Mesendoderm (in vitro differentiated cells): Measurements from ENCODE around the gene C1QL4.

Experiments
- DNase-seq: peaks from one replicate; pipeline ENCODE4 v3.0.0; 2013
- H2AK5ac ChIP-seq: 2 replicates; pipeline ENCODE4 v1.6.1; 2013; ENCODE audit warnings: low read length, inconsistent platforms
- H2BK120ac ChIP-seq: 2 replicates; pipeline ENCODE4 v1.6.1; 2013; ENCODE audit warnings: low read depth, mild to moderate bottlenecking, low read length, moderate library complexity, mixed read lengths
- H2BK15ac ChIP-seq: replicated peaks from 2 replicates; pipeline ENCODE4 v1.6.1; 2013; ENCODE audit warnings: low read depth, mild to moderate bottlenecking, moderate library complexity
- H2BK5ac ChIP-seq: 2 replicates; pipeline ENCODE4 v1.6.1; 2013; ENCODE audit warnings: low read length, inconsistent platforms
- H3K18ac ChIP-seq: 2 replicates; pipeline ENCODE4 v1.6.1; 2013; ENCODE audit warnings: mild to moderate bottlenecking, low read length, mixed read lengths
- H3K23ac ChIP-seq: one replicate; pipeline ENCODE4 v1.6.1; 2013; ENCODE audit warnings: low read length
- H3K27ac ChIP-seq: 2 replicates; pipeline ENCODE4 v1.5.1; 2013; ENCODE audit warnings: low read depth, mild to moderate bottlenecking, inconsistent platforms, low read length, moderate library complexity
- H3K27me3 ChIP-seq: 2 replicates; pipeline ENCODE4 v1.6.1; 2013; ENCODE audit warnings: low read length, control low read depth, mild to moderate bottlenecking, inconsistent platforms; ENCODE audit not compliant: insufficient read depth, poor library complexity
- H3K36me3 ChIP-seq: 2 replicates; pipeline ENCODE4 v1.6.1; 2013; ENCODE audit warnings: low read length, inconsistent platforms; ENCODE audit not compliant: control insufficient read depth, insufficient read depth
- H3K4ac ChIP-seq: one replicate; pipeline ENCODE4 v1.6.1; 2013; ENCODE audit warnings: low read depth, mild to moderate bottlenecking, low read length, moderate library complexity
- H3K4me1 ChIP-seq: 2 replicates; pipeline ENCODE4 v1.6.1; 2013; ENCODE audit warnings: low read depth, low read length, inconsistent platforms; ENCODE audit not compliant: control insufficient read depth
- H3K4me2 ChIP-seq: 2 replicates; pipeline ENCODE4 v1.6.1; 2013; ENCODE audit warnings: low read length
- H3K4me3 ChIP-seq: 2 replicates; pipeline ENCODE4 v1.5.1; 2013; ENCODE audit warnings: mild to moderate bottlenecking, low read length
- H3K56ac ChIP-seq: one replicate; pipeline ENCODE4 v1.6.1; 2013; ENCODE audit warnings: low read length
- H3K79me1 ChIP-seq: 2 replicates; pipeline ENCODE4 v1.6.1; 2013; ENCODE audit warnings: low read length, inconsistent platforms
- H3K79me2 ChIP-seq: 2 replicates; pipeline ENCODE4 v1.6.1; 2013; ENCODE audit warnings: mild to moderate bottlenecking, low read length; ENCODE audit not compliant: control insufficient read depth, insufficient read depth
- H3K9ac ChIP-seq: 2 replicates; pipeline ENCODE4 v1.6.1; 2013; ENCODE audit warnings: low read length, inconsistent platforms
- H4K5ac ChIP-seq: one replicate; pipeline ENCODE4 v1.6.1; 2013; ENCODE audit warnings: low read length
- H4K8ac ChIP-seq: one replicate; pipeline ENCODE4 v1.6.1; 2013; ENCODE audit warnings: low read depth, mild to moderate bottlenecking, control low read depth, low read length, moderate library complexity
- WGBS: extraction: QIAGEN DNeasy Blood & Tissue Kit; methylation state at CpG from one replicate; pipeline ENCODE4 v1.1.7; 2013; ENCODE audit warnings: low lambda C conversion rate, missing lambda C conversion rate; ENCODE audit not compliant: insufficient coverage; ENCODE audit errors: extremely low coverage; 5-methylcytosine and 5-hydroxymethylcytosine counted together

Gene C1QL4

GRCh38 chr12:49369411-49370145 is 32.6 kb upstream of the C1QL4 start:
- Histone ChIP-seq H2AK5ac (no peak overlapping the region), H2BK15ac (no peak overlapping the region), H3K23ac (no peak overlapping the region), H3K4ac (no peak overlapping the region), H3K36me3 (no peaks in the 10 kb centered on the region), H3K79me1 (peaks cover 4% of the 10 kb centered on the region), H3K4me2 (no peak overlapping the region), H3K9ac (no peak overlapping the region), H4K8ac (no peak overlapping the region), H3K27ac (no peak overlapping the region), H3K27me3 (no peaks in the 10 kb centered on the region), H3K4me1 (no peaks in the 10 kb centered on the region), H3K4me3 (no peak overlapping the region), H2BK5ac (no peak overlapping the region), H2BK120ac (no peak overlapping the region), H4K5ac (no peak overlapping the region), H3K18ac (no peak overlapping the region), H3K79me2 (peaks cover 48% of the 10 kb centered on the region), H3K56ac (peak overlapping the region; percentile 18)
- WGBS = no CpG with 5 or more reads among the region's 6 CpGs
- peak; percentile 61 for DNase-seq

GRCh38 chr12:49368240-49368600 is 31.2 kb upstream of the C1QL4 start:
- no peak for DNase-seq
- Histone ChIP-seq H3K4me3 (no peak overlapping the region), H3K79me1 (peaks cover 2% of the 10 kb centered on the region), H4K5ac (no peak overlapping the region), H3K4me1 (no peaks in the 10 kb centered on the region), H3K18ac (no peak overlapping the region), H2AK5ac (no peak overlapping the region), H2BK15ac (no peak overlapping the region), H3K23ac (no peak overlapping the region), H4K8ac (no peak overlapping the region), H3K4me2 (peak overlapping the region; percentile 23), H3K56ac (peak overlapping the region; percentile 88), H3K36me3 (no peaks in the 10 kb centered on the region), H3K27me3 (no peaks in the 10 kb centered on the region), H3K27ac (no peak overlapping the region), H3K79me2 (peaks cover 40% of the 10 kb centered on the region), H2BK5ac (no peak overlapping the region), H3K9ac (peak overlapping the region; percentile 84), H3K4ac (no peak overlapping the region), H2BK120ac (no peak overlapping the region)
- whole genome bisulfite sequencing = no CpG with 5 or more reads among the region's 3 CpGs

DNA sequence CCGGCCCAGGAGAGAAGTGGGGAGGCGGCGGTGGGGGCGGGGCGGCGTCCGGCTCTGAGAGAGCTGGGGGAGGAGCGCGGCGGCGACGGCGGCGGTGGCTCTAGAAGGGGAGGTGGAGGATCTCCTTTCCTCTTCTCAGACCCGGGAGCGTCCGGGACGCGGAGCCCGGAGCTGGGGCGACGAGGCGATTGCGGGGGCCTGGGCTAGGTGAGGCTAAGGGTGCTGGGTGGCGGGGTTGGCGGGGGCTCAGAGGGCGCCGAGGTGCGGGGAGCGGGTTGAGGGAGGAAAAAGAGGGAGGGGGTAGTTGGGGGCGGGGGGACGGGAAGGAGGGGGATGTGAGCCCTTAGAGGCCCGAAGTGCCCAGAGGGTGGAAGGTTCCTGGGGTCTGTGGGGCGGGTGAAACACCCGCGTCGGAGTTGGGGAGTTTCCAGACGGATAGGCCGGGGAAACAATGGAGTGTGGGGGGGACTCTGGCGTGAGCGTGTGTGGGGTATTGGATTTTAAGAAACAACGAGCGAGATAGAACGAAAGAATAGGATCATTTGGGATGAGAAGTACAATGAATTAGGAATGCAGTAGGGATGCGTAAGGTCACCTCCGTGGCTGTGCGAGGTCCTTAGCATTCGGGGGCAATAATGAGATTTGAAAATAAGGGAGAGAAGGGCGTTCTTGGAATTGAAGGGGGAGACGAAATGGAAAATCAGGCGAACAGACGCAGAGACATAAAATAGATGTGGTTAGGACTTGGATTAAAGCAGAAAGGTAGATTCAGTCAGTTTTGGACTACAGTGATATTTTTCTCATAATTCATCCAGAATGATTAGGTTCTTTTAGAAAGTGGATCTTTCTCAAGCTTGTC is 30.6 kb upstream of the C1QL4 start, which contains the start of gene SPATS2:
Gene SPATS2, plus strand, starts transcription at position 82 of the 859 bp plus-strand sequence. CDS start 93,551 bp downstream, outside the sequence.
- Histone ChIP-seq H3K4me2 (peak within 1 kb of the TSS; percentile 89), H3K18ac (peak within 1 kb of the TSS; percentile 98), H3K4me1 (no peaks in the 10 kb centered on the region), H2AK5ac (peak within 1 kb of the TSS; percentile 72), H2BK15ac (no peak within 1 kb of the TSS), H4K5ac (no peak within 1 kb of the TSS), H3K9ac (peak within 1 kb of the TSS; percentile 96), H3K27me3 (no peaks in the 10 kb centered on the region), H3K4ac (peak within 1 kb of the TSS; percentile 84), H4K8ac (peak within 1 kb of the TSS; percentile 28), H3K79me1 (peaks cover 2% of the 10 kb centered on the region), H3K4me3 (peak within 1 kb of the TSS; percentile 83), H3K79me2 (peaks cover 35% of the 10 kb centered on the region), H3K36me3 (no peaks in the 10 kb centered on the region), H3K56ac (peak within 1 kb of the TSS; percentile 99), H3K23ac (no peak within 1 kb of the TSS), H2BK5ac (peak within 1 kb of the TSS; percentile 51), H3K27ac (peak within 1 kb of the TSS; percentile 99), H2BK120ac (peak within 1 kb of the TSS; percentile 79)
- DNase-seq = peak; percentile 98
- no CpG with 5 or more reads among the region's 52 CpGs for WGBS

- H3K79me2 ChIP-seq = peaks cover 32% of the 10 kb centered on the region
- H4K8ac ChIP-seq = peak overlapping the region; percentile 28
- H3K23ac ChIP-seq = no peak overlapping the region
- peak overlapping the region; percentile 96 for H3K9ac ChIP-seq
- H2BK120ac ChIP-seq = peak overlapping the region; percentile 70
- no CpG with 5 or more reads among the region's 97 CpGs for WGBS
- no peak overlapping the region for H4K5ac ChIP-seq
- peak; percentile 93 for DNase-seq
- no peaks in the 10 kb centered on the region for H3K4me1 ChIP-seq
- H2AK5ac ChIP-seq = no peak overlapping the region
- peak overlapping the region; percentile 99 for H3K56ac ChIP-seq
- no peak overlapping the region for H2BK15ac ChIP-seq
- H3K18ac ChIP-seq = peak overlapping the region; percentile 91
- H3K36me3 ChIP-seq = no peaks in the 10 kb centered on the region
- H3K27me3 ChIP-seq = no peaks in the 10 kb centered on the region
- peak overlapping the region; percentile 99 for H3K27ac ChIP-seq
- peak overlapping the region; percentile 56 for H3K4ac ChIP-seq
- peak overlapping the region; percentile 77 for H3K4me3 ChIP-seq
- H3K79me1 ChIP-seq = peaks cover 2% of the 10 kb centered on the region
- H2BK5ac ChIP-seq = peak overlapping the region; percentile 47
- H3K4me2 ChIP-seq = peak overlapping the region; percentile 61
Observed at GRCh38 chr12:49366652-49367380, 29.8 kb upstream of the C1QL4 start.

GRCh38 chr12:49366096-49366651 is 29.2 kb upstream of the C1QL4 start:
- Histone ChIP-seq H3K4ac (no peak overlapping the region), H3K9ac (peak overlapping the region; percentile 96), H3K79me1 (no peaks in the 10 kb centered on the region)

More at GRCh38 chr12:49366096-49366651, 29.2 kb upstream of the C1QL4 start:
- peak overlapping the region; percentile 28 for H4K8ac ChIP-seq
- no peak overlapping the region for H4K5ac ChIP-seq
- no peak overlapping the region for H3K23ac ChIP-seq
- H2BK15ac ChIP-seq = no peak overlapping the region
- no peak overlapping the region for H2BK120ac ChIP-seq
- peaks cover 27% of the 10 kb centered on the region for H3K79me2 ChIP-seq
- DNase-seq = no peak
- peak overlapping the region; percentile 77 for H3K4me3 ChIP-seq
- H2AK5ac ChIP-seq = no peak overlapping the region
- peak overlapping the region; percentile 6 for H3K4me2 ChIP-seq
- no peaks in the 10 kb centered on the region for H3K36me3 ChIP-seq
- no peak overlapping the region for H2BK5ac ChIP-seq
- WGBS = no CpG with 5 or more reads among the region's 38 CpGs
- H3K27me3 ChIP-seq = no peaks in the 10 kb centered on the region
- peak overlapping the region; percentile 91 for H3K18ac ChIP-seq
- peak overlapping the region; percentile 99 for H3K27ac ChIP-seq
- peak overlapping the region; percentile 99 for H3K56ac ChIP-seq
- H3K4me1 ChIP-seq = no peaks in the 10 kb centered on the region
